ENCODE results near the gene DLGAP1.

DLGAP1 gene

DNA sequence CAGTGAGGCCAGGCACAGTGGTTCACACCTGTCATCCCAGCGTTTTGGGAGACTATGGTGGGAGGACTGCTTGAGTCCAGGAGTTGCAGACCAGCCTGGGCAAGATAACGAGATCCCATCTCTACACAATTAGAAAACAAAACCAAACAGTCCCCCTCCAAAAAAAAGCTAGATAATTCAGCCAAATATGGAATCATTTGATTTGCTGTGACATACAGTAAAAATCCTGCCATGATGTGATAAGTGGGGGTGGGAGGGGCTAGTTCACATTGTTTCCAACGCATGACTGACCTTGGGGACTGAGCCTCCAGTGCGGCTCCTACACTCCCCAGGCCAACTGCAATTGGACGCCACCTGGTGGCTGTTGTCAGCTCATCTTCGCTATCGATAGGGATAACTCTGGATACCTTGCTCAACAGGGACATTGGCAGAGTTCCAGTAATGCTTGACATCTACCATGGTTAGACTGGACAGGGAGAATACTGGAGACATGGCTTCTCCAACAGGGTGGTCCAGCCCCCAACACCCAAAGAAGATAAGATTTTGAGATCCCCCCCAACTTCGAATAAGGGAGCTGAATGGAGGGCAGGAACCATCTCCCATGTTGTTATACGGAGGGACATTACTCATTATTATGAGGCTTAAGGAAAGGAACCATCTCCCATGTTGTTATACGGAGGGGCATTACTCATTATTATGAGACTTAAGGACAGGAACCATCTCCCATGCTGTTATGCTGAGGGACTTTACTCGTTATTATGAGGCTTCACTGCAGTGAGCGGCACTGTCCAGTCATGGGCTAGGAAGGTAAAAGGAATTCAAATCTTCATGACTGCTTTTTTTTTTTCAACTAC is 869.2 kb downstream of the DLGAP1 start (continued):
- TF ChIP-seq, protein P1, sequence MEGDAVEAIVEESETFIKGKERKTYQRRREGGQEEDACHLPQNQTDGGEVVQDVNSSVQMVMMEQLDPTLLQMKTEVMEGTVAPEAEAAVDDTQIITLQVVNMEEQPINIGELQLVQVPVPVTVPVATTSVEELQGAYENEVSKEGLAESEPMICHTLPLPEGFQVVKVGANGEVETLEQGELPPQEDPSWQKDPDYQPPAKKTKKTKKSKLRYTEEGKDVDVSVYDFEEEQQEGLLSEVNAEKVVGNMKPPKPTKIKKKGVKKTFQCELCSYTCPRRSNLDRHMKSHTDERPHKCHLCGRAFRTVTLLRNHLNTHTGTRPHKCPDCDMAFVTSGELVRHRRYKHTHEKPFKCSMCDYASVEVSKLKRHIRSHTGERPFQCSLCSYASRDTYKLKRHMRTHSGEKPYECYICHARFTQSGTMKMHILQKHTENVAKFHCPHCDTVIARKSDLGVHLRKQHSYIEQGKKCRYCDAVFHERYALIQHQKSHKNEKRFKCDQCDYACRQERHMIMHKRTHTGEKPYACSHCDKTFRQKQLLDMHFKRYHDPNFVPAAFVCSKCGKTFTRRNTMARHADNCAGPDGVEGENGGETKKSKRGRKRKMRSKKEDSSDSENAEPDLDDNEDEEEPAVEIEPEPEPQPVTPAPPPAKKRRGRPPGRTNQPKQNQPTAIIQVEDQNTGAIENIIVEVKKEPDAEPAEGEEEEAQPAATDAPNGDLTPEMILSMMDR (tag by site-specific recombination; IDR thresholded peaks at IDR 0.05) = peak; percentile 63
- TF ChIP-seq ZNF426 (tag by site-specific recombination; IDR thresholded peaks at IDR 0.05) (no peak), GLI2 (tag by site-specific recombination; IDR thresholded peaks at IDR 0.05; ENCODE audit: borderline replicate concordance, low read depth) (no peak), ZNF501 (tag by site-specific recombination; IDR thresholded peaks at IDR 0.05) (peak; percentile 37; the same call in 1 of the 2 replicates), YY2 (tag by site-specific recombination; IDR thresholded peaks at IDR 0.05) (no peak), ZNF223 (tag by site-specific recombination; IDR thresholded peaks at IDR 0.05) (no peak), ZNF76 (tag by site-specific recombination; IDR thresholded peaks at IDR 0.05; ENCODE audit: borderline replicate concordance, low read depth) (no peak), ZNF354C (tag by site-specific recombination; IDR thresholded peaks at IDR 0.05; ENCODE audit: borderline replicate concordance, low read depth) (no peak), ZNF677 (tag by site-specific recombination; IDR thresholded peaks at IDR 0.05) (no peak), HOXA7 (CRISPR knock-in tag; IDR thresholded peaks at IDR 0.05; ENCODE audit: borderline replicate concordance) (no peak), ZNF624 (tag by site-specific recombination; IDR thresholded peaks at IDR 0.05) (no peak), SP7 (tag by site-specific recombination; IDR thresholded peaks at IDR 0.05) (0 out of 2 replicates have a peak, but pooled peaks have one; percentile 28), ZNF133 (tag by site-specific recombination; IDR thresholded peaks at IDR 0.05) (no peak), ZNF777 (tag by site-specific recombination; IDR thresholded peaks at IDR 0.05; ENCODE audit: borderline replicate concordance) (no peak), KLF8 (tag by site-specific recombination; IDR thresholded peaks at IDR 0.05) (no peak), ZNF610 (tag by site-specific recombination; IDR thresholded peaks at IDR 0.05; ENCODE audit: borderline replicate concordance) (no peak), ZFP41 (tag by site-specific recombination; IDR thresholded peaks at IDR 0.05; ENCODE audit: borderline replicate concordance) (no peak), ZNF311 (tag by site-specific recombination; IDR thresholded peaks at IDR 0.05; ENCODE audit: borderline replicate concordance) (no peak), ZNF670 (tag by site-specific recombination; IDR thresholded peaks at IDR 0.05; ENCODE audit: low read depth) (no peak), SALL2 (tag by site-specific recombination; IDR thresholded peaks at IDR 0.05; ENCODE audit: borderline replicate concordance) (no peak), ZNF560 (tag by site-specific recombination; IDR thresholded peaks at IDR 0.05; ENCODE audit: borderline replicate concordance) (no peak), ZNF600 (tag by site-specific recombination; IDR thresholded peaks at IDR 0.05) (peak; percentile 20; the same call in 1 of the 2 replicates), ZNF19 (tag by site-specific recombination; IDR thresholded peaks at IDR 0.05; ENCODE audit: low read depth) (0 out of 2 replicates have a peak, but pooled peaks have one; percentile 11), ZSCAN23 (tag by site-specific recombination; IDR thresholded peaks at IDR 0.05) (no peak), ZNF843 (tag by site-specific recombination; IDR thresholded peaks at IDR 0.05) (no peak), ZFP37 (tag by site-specific recombination; IDR thresholded peaks at IDR 0.05) (no peak), ZIC2 (tag by site-specific recombination; IDR thresholded peaks at IDR 0.05) (no peak), ZNF24 (tag by site-specific recombination; IDR thresholded peaks at IDR 0.05) (no peak), ZNF221 (tag by site-specific recombination; IDR thresholded peaks at IDR 0.05; ENCODE audit: borderline replicate concordance) (no peak), ZBTB48 (tag by site-specific recombination; IDR thresholded peaks at IDR 0.05) (peak; percentile 60; the same call in 1 of the 2 replicates)
- TF ChIP-seq, protein P2, sequence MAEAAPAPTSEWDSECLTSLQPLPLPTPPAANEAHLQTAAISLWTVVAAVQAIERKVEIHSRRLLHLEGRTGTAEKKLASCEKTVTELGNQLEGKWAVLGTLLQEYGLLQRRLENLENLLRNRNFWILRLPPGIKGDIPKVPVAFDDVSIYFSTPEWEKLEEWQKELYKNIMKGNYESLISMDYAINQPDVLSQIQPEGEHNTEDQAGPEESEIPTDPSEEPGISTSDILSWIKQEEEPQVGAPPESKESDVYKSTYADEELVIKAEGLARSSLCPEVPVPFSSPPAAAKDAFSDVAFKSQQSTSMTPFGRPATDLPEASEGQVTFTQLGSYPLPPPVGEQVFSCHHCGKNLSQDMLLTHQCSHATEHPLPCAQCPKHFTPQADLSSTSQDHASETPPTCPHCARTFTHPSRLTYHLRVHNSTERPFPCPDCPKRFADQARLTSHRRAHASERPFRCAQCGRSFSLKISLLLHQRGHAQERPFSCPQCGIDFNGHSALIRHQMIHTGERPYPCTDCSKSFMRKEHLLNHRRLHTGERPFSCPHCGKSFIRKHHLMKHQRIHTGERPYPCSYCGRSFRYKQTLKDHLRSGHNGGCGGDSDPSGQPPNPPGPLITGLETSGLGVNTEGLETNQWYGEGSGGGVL (tag by site-specific recombination; IDR thresholded peaks at IDR 0.05) = no peak
- TF ChIP-seq, protein P3, sequence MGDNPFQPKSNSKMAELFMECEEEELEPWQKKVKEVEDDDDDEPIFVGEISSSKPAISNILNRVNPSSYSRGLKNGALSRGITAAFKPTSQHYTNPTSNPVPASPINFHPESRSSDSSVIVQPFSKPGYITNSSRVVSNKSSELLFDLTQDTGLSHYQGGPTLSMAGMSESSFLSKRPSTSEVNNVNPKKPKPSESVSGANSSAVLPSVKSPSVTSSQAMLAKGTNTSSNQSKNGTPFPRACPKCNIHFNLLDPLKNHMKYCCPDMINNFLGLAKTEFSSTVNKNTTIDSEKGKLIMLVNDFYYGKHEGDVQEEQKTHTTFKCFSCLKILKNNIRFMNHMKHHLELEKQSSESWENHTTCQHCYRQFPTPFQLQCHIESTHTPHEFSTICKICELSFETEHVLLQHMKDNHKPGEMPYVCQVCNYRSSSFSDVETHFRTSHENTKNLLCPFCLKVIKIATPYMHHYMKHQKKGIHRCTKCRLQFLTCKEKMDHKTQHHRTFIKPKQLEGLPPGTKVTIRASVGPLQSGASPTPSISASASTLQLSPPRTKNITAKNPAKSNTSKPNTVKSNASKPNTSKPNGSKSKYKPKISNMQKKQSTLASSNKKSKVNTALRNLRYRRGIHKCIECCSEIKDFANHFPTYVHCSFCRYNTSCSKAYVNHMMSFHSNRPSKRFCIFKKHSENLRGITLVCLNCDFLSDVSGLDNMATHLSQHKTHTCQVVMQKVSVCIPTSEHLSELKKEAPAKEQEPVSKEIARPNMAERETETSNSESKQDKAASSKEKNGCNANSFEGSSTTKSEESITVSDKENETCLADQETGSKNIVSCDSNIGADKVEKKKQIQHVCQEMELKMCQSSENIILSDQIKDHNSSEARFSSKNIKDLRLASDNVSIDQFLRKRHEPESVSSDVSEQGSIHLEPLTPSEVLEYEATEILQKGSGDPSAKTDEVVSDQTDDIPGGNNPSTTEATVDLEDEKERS (tag by site-specific recombination; IDR thresholded peaks at IDR 0.05) = no peak
- TF ChIP-seq, protein P4, sequence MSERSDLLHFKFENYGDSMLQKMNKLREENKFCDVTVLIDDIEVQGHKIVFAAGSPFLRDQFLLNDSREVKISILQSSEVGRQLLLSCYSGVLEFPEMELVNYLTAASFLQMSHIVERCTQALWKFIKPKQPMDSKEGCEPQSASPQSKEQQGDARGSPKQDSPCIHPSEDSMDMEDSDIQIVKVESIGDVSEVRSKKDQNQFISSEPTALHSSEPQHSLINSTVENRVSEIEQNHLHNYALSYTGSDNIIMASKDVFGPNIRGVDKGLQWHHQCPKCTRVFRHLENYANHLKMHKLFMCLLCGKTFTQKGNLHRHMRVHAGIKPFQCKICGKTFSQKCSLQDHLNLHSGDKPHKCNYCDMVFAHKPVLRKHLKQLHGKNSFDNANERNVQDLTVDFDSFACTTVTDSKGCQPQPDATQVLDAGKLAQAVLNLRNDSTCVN (tag by site-specific recombination; optimal IDR thresholded peaks at IDR 0.05) = no peak
